ENCODE measurements around the gene C3orf80.

GRCh38 chr3:160224811-160225175, 429 bp upstream of the C3orf80 start:
- TF ChIP-seq POLR2AphosphoS5 (IDR thresholded peaks at IDR 0.05; ENCODE audit: insufficient read depth in 1 of 2, low read depth in 1 of 2) (no peak), CTCF (IDR thresholded peaks at IDR 0.05) (no peak)

Data from vagina (tissue), 2 donors.